ENCODE data around the gene MIPEP.

Gene MIPEP

GRCh38 chr13:23696610-23697009 is 192.6 kb downstream of the MIPEP start:
- WGBS, 2 experiments = 53 to 59% methylated on average over 5 of the region's 5 CpGs
- H3K4me1 ChIP-seq (ENCODE audit: control insufficient read depth, insufficient read depth, low read length) = peaks cover 9% of the 10 kb centered on the region
- no peak overlapping the region for H3K27ac ChIP-seq (ENCODE audit: insufficient read depth, low read depth, low read length, poor library complexity, severe bottlenecking)
- H3K4me3 ChIP-seq (ENCODE audit: insufficient read depth, low read depth, low read length) = no peak overlapping the region
- no peaks in the 10 kb centered on the region for H3K27me3 ChIP-seq (ENCODE audit: control insufficient read depth, insufficient read depth, low read length, poor library complexity, severe bottlenecking)
- H3K36me3 ChIP-seq (ENCODE audit: control insufficient read depth, insufficient read depth, low read length) = no peaks in the 10 kb centered on the region
- H3K9me3 ChIP-seq (ENCODE audit: control insufficient read depth, low read length) = no peaks in the 10 kb centered on the region

DNA sequence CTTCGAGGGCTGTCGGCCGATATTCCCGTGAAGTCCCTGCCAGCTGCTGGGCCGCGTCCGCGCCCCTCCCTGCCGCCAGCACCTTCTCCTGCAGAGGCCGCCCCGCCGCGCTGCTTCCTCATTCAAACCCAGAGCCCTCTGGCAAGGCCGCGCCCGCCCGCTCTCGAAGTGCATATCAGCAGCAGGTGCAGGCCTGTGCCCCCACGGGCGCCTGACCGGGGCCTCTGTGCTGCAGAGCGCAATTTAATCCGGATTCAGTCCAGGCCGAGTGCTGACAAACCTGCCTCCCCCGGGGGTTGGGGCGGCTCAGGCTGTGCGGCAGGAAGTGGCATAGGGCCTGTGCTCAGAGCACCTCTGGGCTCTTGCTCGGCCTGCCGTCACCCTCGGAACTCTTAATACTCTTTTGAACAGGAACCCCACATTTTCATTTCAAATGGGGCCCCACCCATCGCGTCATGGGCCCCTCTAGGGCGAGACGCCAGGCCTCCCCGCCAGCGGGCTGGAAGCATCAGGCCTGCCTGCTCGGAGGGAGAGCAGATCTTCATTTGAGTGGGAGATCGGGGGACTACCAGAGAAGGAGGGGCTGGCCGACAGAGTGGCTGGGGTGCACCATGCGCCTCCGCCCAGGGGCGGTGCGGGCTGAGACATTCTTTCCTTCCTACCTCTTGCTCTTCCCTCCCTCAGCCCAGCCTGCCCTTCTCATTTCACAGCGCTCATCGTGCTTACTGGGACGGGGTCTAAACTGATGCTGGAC is 193.3 kb downstream of the MIPEP start:
- Histone ChIP-seq H3K36me3 (ENCODE audit: control insufficient read depth, insufficient read depth, low read length) (no peaks in the 10 kb centered on the region), H3K4me1 (ENCODE audit: control insufficient read depth, insufficient read depth, low read length) (peaks cover 9% of the 10 kb centered on the region), H3K4me3 (ENCODE audit: insufficient read depth, low read depth, low read length) (no peak overlapping the region), H3K27ac (ENCODE audit: insufficient read depth, low read depth, low read length, poor library complexity, severe bottlenecking) (no peak overlapping the region), H3K27me3 (ENCODE audit: control insufficient read depth, insufficient read depth, low read length, poor library complexity, severe bottlenecking) (no peaks in the 10 kb centered on the region), H3K9me3 (ENCODE audit: control insufficient read depth, low read length) (no peaks in the 10 kb centered on the region)
- WGBS, 2 experiments = 94% methylated on average over 46 of the region's 46 CpGs

DNA sequence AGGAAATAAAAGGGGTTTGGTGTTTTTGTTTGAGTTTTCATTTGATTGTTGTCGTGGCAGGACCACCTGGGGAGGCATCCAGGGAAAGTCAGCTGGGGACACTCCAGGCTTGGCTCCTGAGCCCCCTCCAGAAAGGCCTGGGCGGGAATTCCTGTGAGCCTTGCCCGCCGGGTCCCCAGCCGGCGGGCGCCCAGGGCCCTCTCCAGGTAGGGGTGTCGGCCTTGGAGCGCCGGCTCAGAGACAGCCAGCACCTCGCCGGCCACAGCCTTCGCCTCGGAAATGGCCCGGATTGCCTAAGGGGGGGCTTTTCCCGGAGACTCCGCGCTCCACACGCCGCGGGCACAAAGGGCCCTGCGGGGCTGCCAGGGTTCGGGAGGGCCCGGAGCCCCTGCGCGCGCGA is 194.0 kb downstream of the MIPEP start:
- 94 to 95% methylated on average over 28 of the region's 28 CpGs for WGBS, 2 experiments
- no peak overlapping the region for H3K4me3 ChIP-seq (ENCODE audit: insufficient read depth, low read depth, low read length)
- H3K36me3 ChIP-seq (ENCODE audit: control insufficient read depth, insufficient read depth, low read length) = no peaks in the 10 kb centered on the region
- H3K9me3 ChIP-seq (ENCODE audit: control insufficient read depth, low read length) = no peaks in the 10 kb centered on the region
- H3K4me1 ChIP-seq (ENCODE audit: control insufficient read depth, insufficient read depth, low read length) = peaks cover 9% of the 10 kb centered on the region
- H3K27ac ChIP-seq (ENCODE audit: insufficient read depth, low read depth, low read length, poor library complexity, severe bottlenecking) = no peak overlapping the region
- no peaks in the 10 kb centered on the region for H3K27me3 ChIP-seq (ENCODE audit: control insufficient read depth, insufficient read depth, low read length, poor library complexity, severe bottlenecking)

GRCh38 chr13:23692816-23693215 is 196.4 kb downstream of the MIPEP start:
- 100% methylated on average over 3 of the region's 3 CpGs; no CpG with 5 or more reads in 1 of the 2 experiments for WGBS, 2 experiments

DNA sequence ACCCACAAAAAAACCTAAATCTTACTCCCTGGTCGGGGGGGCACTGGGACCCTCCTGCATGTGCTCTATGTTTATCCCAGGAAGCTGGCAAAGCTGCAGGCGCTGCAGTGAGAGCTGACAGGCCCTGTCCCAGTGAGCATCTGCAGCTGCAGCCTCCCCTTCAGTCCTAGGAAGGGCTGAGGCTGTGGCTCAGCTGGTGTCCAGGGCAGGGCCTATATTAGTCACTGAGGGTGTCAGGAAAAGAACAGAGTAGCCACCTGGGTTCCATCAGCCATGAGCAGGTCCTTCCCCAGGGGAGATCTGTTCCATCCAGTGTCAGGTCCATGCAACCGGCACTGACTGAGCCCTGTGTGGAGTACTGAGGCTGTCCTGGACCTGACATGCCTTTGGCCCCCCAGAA is 198.5 kb downstream of the MIPEP start:
- H3K36me3 ChIP-seq (ENCODE audit: control insufficient read depth, insufficient read depth, low read length) = no peaks in the 10 kb centered on the region
- 90 to 92% methylated on average over 3 of the region's 3 CpGs for WGBS, 2 experiments
- H3K4me1 ChIP-seq (ENCODE audit: control insufficient read depth, insufficient read depth, low read length) = no peaks in the 10 kb centered on the region
- no peak overlapping the region for H3K27ac ChIP-seq (ENCODE audit: insufficient read depth, low read depth, low read length, poor library complexity, severe bottlenecking)
- H3K9me3 ChIP-seq (ENCODE audit: control insufficient read depth, low read length) = no peaks in the 10 kb centered on the region
- H3K4me3 ChIP-seq (ENCODE audit: insufficient read depth, low read depth, low read length) = no peak overlapping the region
- H3K27me3 ChIP-seq (ENCODE audit: control insufficient read depth, insufficient read depth, low read length, poor library complexity, severe bottlenecking) = no peaks in the 10 kb centered on the region

More at GRCh38 chr13:23692816-23693215, 196.4 kb downstream of the MIPEP start:
- Histone ChIP-seq H3K36me3 (ENCODE audit: control insufficient read depth, insufficient read depth, low read length) (no peaks in the 10 kb centered on the region), H3K27me3 (ENCODE audit: control insufficient read depth, insufficient read depth, low read length, poor library complexity, severe bottlenecking) (no peaks in the 10 kb centered on the region), H3K27ac (ENCODE audit: insufficient read depth, low read depth, low read length, poor library complexity, severe bottlenecking) (no peak overlapping the region), H3K4me1 (ENCODE audit: control insufficient read depth, insufficient read depth, low read length) (peaks cover 9% of the 10 kb centered on the region), H3K4me3 (ENCODE audit: insufficient read depth, low read depth, low read length) (no peak overlapping the region), H3K9me3 (ENCODE audit: control insufficient read depth, low read length) (no peaks in the 10 kb centered on the region)

- Histone ChIP-seq H3K9me3 (ENCODE audit: control insufficient read depth, low read length) (peaks cover 5% of the 10 kb centered on the region), H3K4me3 (ENCODE audit: insufficient read depth, low read depth, low read length) (no peak overlapping the region), H3K27ac (ENCODE audit: insufficient read depth, low read depth, low read length, poor library complexity, severe bottlenecking) (no peak overlapping the region), H3K27me3 (ENCODE audit: control insufficient read depth, insufficient read depth, low read length, poor library complexity, severe bottlenecking) (no peaks in the 10 kb centered on the region), H3K4me1 (ENCODE audit: control insufficient read depth, insufficient read depth, low read length) (no peaks in the 10 kb centered on the region), H3K36me3 (ENCODE audit: control insufficient read depth, insufficient read depth, low read length) (no peaks in the 10 kb centered on the region)
- WGBS, 2 experiments = 87 to 96% methylated on average over 2 of the region's 3 CpGs
These were observed 200.9 kb downstream of the MIPEP start for GRCh38 chr13:23688336-23688735.

DNA sequence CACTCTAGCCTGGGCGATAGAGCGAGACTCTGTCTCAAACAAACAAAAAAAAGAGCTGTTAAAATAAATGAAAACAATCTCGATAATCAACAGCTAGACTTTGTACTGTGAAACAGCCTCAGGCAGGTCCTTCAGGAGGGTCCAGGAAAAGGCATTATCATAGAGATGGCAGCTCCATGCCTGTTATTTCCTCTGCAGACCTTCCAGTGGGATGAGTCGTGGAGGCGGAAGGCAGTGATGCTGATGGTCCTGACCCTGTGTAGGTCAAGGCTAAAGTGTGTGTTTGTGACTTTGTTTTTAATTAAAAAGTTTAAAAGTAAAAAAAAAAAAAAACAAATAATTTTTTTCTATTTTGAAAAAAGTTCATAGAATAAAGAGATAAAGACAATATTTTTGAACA is 201.6 kb downstream of the MIPEP start:
- no peaks in the 10 kb centered on the region for H3K27me3 ChIP-seq (ENCODE audit: control insufficient read depth, insufficient read depth, low read length, poor library complexity, severe bottlenecking)
- 99% methylated on average over 5 of the region's 5 CpGs for WGBS, 2 experiments

GRCh38 chr13:23686948-23687347 is 202.3 kb downstream of the MIPEP start:
- H3K27ac ChIP-seq (ENCODE audit: insufficient read depth, low read depth, low read length, poor library complexity, severe bottlenecking) = no peak overlapping the region
- H3K4me3 ChIP-seq (ENCODE audit: insufficient read depth, low read depth, low read length) = no peak overlapping the region
- H3K27me3 ChIP-seq (ENCODE audit: control insufficient read depth, insufficient read depth, low read length, poor library complexity, severe bottlenecking) = no peaks in the 10 kb centered on the region
- no peaks in the 10 kb centered on the region for H3K4me1 ChIP-seq (ENCODE audit: control insufficient read depth, insufficient read depth, low read length)
- WGBS, 2 experiments = 98 to 100% methylated on average over 3 of the region's 3 CpGs
- H3K9me3 ChIP-seq (ENCODE audit: control insufficient read depth, low read length) = peaks cover 5% of the 10 kb centered on the region
- H3K36me3 ChIP-seq (ENCODE audit: control insufficient read depth, insufficient read depth, low read length) = no peaks in the 10 kb centered on the region

More for the DNA sequence above, 201.6 kb downstream of the MIPEP start:
- Histone ChIP-seq H3K36me3 (ENCODE audit: control insufficient read depth, insufficient read depth, low read length) (no peaks in the 10 kb centered on the region), H3K9me3 (ENCODE audit: control insufficient read depth, low read length) (peaks cover 5% of the 10 kb centered on the region), H3K4me3 (ENCODE audit: insufficient read depth, low read depth, low read length) (no peak overlapping the region), H3K27ac (ENCODE audit: insufficient read depth, low read depth, low read length, poor library complexity, severe bottlenecking) (no peak overlapping the region), H3K4me1 (ENCODE audit: control insufficient read depth, insufficient read depth, low read length) (no peaks in the 10 kb centered on the region)

DNA sequence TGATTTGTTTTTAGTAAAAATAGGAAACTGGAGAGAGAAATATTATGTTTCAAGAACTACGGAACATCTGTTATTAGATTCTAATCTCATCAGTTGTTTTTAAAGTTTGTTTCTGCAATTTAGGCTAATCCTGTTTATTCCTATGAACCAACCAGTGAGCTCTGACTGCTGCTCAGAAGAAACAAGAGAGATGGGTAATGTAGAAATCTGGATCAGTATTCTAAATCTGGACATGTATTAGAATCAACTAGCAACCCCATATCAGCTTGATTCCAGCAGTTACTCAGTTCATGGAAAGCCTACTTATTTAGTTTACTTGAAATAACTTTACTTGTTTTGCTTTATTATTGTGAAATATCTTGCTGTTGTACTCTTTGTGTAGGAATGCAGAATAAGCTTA is 203.8 kb downstream of the MIPEP start:
- WGBS, 2 experiments = 90 to 93% methylated on average over 1 of the region's 1 CpG
- peaks cover 5% of the 10 kb centered on the region for H3K9me3 ChIP-seq (ENCODE audit: control insufficient read depth, low read length)
- H3K4me1 ChIP-seq (ENCODE audit: control insufficient read depth, insufficient read depth, low read length) = no peaks in the 10 kb centered on the region
- H3K36me3 ChIP-seq (ENCODE audit: control insufficient read depth, insufficient read depth, low read length) = no peaks in the 10 kb centered on the region
- H3K27me3 ChIP-seq (ENCODE audit: control insufficient read depth, insufficient read depth, low read length, poor library complexity, severe bottlenecking) = no peaks in the 10 kb centered on the region
- no peak overlapping the region for H3K27ac ChIP-seq (ENCODE audit: insufficient read depth, low read depth, low read length, poor library complexity, severe bottlenecking)
- H3K4me3 ChIP-seq (ENCODE audit: insufficient read depth, low read depth, low read length) = no peak overlapping the region

DNA sequence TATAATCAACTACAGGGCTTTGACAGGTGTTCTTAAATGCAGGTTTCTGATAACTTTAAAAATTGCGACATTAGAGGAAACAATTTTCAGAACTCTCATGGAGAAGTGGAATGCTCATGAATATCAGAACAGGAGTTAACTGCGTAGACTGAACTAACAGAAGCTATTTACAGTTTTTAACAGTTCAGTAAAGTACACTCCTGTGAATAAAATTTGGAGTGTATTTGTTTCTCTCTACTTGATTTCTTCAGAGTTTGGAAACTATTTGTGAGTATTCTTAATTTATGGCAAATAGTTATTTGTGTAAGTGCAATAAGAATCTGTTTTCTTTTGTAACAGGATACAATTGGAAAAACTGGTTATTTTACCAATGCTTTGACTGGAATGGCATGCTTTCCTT is 204.6 kb downstream of the MIPEP start:
- no peak overlapping the region for H3K4me3 ChIP-seq (ENCODE audit: insufficient read depth, low read depth, low read length)
- peaks cover 5% of the 10 kb centered on the region for H3K9me3 ChIP-seq (ENCODE audit: control insufficient read depth, low read length)
- no peaks in the 10 kb centered on the region for H3K4me1 ChIP-seq (ENCODE audit: control insufficient read depth, insufficient read depth, low read length)
- H3K36me3 ChIP-seq (ENCODE audit: control insufficient read depth, insufficient read depth, low read length) = no peaks in the 10 kb centered on the region
- 95 to 100% methylated on average over 2 of the region's 2 CpGs for WGBS, 2 experiments
- no peaks in the 10 kb centered on the region for H3K27me3 ChIP-seq (ENCODE audit: control insufficient read depth, insufficient read depth, low read length, poor library complexity, severe bottlenecking)
- H3K27ac ChIP-seq (ENCODE audit: insufficient read depth, low read depth, low read length, poor library complexity, severe bottlenecking) = no peak overlapping the region
